Right lobe of liver (tissue), 4 donors: Measurements from ENCODE around the gene SHROOM2.

Source experiments
- POLR2A ChIP-seq: fragments of 450-650 bp; IDR thresholded peaks from one replicate; pipeline ENCODE4 v1.6.1; 2017; ENCODE audit warnings: antibody characterized with exemption, mild to moderate bottlenecking
- TF ChIP-seq, protein P1 (sequence below), 4 donors: fragments of 200-600 bp in 3 of 4; fragments of 450-650 bp in 1 of 4; IDR thresholded peaks; one replicate each; pipeline versions ENCODE4 v1.5.1 to v1.8.0; 2016 to 2022; ENCODE audit warnings: antibody characterized with exemption in 4 of 4, mild to moderate bottlenecking in 2 of 4
- donor health status: DM: no; HTN: no; CAD: no.
- donor health status: DM: no; HTN: no; CAD: no.
- donor health status: DM: no; HTN: yes; CAD: no.

DNA sequence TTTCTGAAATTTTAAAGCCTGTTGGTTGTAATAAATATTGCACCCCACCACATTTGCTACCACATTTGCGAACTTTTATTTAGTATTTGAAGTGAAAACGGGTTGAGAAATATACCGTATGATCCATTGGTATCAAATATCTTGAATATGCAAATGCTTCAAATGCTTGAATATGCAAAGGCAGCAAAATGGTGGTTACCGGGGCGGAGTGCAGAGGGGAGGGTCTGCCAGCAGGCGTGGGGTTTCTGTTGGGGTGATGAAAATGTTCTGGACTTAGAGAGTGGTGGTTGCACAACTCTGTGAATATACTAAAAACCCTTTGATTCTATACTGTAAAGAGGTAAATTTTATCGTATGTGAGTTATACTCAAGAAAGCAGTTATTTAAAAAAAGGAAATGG is 35.3 kb downstream of the SHROOM2 start:
- TF ChIP-seq, protein P1, sequence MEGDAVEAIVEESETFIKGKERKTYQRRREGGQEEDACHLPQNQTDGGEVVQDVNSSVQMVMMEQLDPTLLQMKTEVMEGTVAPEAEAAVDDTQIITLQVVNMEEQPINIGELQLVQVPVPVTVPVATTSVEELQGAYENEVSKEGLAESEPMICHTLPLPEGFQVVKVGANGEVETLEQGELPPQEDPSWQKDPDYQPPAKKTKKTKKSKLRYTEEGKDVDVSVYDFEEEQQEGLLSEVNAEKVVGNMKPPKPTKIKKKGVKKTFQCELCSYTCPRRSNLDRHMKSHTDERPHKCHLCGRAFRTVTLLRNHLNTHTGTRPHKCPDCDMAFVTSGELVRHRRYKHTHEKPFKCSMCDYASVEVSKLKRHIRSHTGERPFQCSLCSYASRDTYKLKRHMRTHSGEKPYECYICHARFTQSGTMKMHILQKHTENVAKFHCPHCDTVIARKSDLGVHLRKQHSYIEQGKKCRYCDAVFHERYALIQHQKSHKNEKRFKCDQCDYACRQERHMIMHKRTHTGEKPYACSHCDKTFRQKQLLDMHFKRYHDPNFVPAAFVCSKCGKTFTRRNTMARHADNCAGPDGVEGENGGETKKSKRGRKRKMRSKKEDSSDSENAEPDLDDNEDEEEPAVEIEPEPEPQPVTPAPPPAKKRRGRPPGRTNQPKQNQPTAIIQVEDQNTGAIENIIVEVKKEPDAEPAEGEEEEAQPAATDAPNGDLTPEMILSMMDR (IDR thresholded peaks at IDR 0.05), result no peak
- TF ChIP-seq POLR2A, result no peak
